T1000 (cell line): ENCODE results near the gene EEA1.

Source experiments
- DNase-seq: peaks from one replicate; lab custom pipeline; 2025; ENCODE audit warnings: mixed read lengths; lab: John Stamatoyannopoulos, UW

EEA1 gene

GRCh38 chr12:92879698-92880322, 49.3 kb downstream of the EEA1 start:
- DNase-seq: no peak

DNA sequence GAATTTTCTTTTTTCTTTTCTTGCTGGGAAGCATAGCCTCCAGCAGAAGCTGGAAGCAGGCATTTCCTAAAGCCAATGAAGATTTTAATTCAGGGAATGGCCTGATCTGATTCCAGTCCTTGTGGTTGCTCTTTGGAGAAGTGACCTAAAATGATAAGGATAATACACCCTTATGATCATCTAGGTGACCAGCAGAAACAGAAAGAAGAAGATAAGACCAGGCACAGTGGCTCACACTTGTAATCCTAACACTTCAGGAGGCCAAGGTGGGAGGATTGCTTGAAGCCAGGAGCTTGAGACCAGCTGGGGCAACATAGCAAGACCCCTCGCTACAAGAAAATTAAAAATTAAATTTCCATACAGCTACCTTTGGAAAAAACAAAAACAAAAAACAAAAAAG, 51.2 kb downstream of the EEA1 start:
- DNase-seq: no peak

GRCh38 chr12:92876496-92876895, 52.6 kb downstream of the EEA1 start:
- no peak for DNase-seq

DNA sequence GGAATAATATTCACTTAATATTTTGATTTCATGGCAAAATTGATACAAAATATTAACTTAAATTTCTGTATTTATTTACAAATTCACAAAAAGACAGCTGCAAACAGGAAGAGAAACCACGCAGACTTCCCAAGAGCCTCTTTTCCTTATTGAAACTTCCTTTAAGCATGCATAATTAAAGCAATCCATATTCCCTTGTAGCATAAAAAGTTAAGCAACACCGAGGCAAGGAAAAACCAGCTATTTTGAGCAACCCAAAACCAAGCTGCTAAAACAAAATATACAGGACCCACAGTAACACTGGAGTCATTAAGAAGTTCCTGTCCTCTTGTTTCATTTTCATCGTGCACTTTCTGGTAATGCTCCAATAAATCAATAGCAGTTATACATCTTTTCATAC, 58.0 kb downstream of the EEA1 start:
- no peak for DNase-seq

DNA sequence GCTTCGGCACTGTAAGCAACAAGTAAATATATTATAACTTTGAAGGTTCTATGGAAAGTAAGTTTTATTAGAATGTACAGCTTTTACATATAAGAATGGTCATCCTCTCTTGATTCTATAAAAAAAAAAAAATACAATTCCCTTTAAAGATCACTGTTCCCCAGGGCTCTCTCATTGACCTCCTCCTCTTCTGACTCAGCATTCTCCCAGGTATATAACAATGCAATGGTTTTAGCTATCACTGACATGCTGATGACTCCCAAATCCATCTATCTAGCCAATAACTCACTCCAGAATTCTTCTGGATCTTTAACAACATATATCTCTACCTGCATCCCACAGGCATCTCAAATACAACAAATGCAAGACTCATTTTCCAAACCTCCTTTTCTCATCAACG, 62.7 kb downstream of the EEA1 start:
- DNase-seq: no peak

GRCh38 chr12:92863251-92863650, 65.8 kb downstream of the EEA1 start:
- DNase-seq: no peak

DNA sequence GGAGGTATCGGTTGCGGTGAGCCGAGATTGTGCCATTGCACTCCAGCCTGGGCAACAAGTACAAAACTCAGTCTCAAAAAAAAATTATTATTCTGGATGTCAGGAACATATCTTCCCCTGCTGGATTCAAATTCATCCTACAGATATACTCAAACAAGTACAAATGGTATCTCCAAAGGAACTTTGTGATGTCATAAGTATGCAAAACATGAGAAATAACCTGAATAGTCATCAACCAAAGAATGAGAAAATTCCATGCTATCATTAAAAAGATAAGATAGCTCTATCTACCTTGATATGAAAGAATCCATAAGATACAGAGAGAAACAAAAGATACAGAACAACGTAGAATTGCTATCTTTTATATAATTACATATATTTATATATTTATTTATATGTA, 67.7 kb downstream of the EEA1 start:
- no peak for DNase-seq

GRCh38 chr12:92860521-92860920, 68.6 kb downstream of the EEA1 start:
- DNase-seq: no peak

DNA sequence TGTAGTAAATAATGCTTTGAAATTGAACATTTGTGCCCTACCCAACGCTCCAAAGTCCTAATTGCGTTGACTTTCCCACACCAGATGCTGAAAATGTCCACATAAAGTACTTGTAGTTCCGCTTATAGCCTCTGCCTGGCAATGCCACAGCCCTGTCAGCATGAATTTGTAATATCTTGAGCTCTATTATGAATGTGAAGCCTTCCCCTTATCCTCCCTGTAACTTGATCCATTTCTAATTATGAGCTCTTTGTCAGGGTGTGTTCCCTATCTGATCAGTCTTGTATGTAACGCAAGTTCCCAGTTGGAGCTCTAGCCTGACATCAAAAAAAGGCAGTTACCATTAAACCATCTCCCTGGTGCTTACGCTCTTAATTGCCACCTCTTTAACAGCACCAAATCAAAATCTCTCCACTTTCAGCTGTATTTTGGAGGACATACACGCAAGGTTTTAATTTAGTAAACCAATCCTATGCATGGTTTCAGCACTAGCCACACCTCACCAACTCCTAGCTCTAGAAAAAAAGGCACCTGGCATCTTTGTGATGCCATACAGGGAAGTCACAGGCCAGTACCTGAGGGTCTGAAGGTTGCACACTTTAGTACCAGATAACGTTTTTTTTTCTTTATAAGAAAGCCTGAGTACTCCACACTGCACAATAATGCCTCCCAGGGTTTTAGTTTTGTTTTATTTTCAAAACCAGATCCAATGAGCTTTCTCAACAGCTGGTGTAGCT, 69.3 kb downstream of the EEA1 start:
- no peak for DNase-seq

GRCh38 chr12:92857818-92858217, 71.3 kb downstream of the EEA1 start:
- no peak for DNase-seq

DNA sequence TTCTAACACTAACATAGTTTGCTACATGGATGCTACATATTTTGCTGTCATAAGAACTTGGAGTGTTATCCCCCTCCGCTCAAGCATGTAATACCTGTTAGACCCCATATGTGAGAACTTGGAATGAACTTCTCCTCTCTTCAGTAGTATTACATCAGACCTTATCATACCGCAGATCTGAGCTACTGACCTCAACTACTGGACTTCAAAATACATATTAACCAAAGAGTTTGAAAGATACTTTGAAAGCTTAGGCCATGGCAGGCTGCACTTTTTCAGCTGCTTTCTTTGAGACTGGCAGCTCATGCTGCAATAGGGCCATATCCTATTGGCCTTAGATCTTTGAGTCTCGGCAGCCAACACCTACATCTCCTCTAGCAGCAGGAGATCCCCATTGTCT, 74.8 kb downstream of the EEA1 start:
- no peak for DNase-seq

DNA sequence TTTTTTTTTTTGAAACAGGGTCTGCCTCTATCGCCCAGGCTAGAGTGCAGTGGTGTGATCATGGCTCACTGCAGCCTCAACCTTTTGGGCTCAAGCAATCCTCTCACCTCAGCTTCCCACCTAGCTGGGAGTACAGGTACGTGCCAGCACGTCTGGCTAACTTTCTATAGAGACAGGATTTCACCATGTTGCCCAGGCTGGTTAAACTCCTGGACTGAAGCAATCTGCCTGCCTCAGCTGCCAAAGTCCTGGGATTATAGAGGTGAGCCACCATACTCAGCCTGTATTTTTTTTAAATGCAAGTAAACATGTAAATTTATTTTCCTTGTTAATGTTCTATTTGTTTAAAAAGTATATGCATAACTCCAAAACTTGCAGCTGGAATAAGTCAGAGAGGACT, 80.4 kb downstream of the EEA1 start:
- no peak for DNase-seq

GRCh38 chr12:92847368-92847767, 81.7 kb downstream of the EEA1 start:
- DNase-seq: no peak

- DNase-seq: no peak
These were observed 83.8 kb downstream of the EEA1 start for GRCh38 chr12:92845329-92845728.

DNA sequence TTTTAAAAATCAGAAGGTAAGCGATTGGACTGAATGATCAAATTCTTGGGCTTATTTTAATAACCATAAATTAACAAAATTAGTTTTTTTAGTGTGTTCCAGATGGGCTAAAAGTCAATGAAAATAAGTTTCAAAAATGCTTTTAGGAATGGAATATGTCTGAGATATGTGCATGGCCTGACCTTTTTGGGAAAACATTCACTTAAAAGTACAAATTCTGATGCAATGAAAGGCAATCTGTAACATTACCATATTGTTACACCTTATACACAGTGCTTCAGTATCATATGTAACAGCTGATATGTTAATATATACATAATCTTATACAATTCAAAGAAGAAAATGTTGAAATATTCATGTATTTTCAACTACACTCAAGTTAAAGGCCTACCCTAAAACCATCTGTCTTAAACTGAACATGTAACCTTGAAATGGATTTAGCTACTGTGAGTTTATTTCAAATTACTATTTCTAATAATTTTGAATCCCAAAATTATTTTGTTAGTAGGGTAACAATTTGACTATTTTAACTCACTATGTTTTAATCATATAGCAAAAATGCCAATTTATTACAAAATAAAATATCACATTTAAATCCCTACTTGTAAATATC, 84.8 kb downstream of the EEA1 start:
- DNase-seq: no peak

DNA sequence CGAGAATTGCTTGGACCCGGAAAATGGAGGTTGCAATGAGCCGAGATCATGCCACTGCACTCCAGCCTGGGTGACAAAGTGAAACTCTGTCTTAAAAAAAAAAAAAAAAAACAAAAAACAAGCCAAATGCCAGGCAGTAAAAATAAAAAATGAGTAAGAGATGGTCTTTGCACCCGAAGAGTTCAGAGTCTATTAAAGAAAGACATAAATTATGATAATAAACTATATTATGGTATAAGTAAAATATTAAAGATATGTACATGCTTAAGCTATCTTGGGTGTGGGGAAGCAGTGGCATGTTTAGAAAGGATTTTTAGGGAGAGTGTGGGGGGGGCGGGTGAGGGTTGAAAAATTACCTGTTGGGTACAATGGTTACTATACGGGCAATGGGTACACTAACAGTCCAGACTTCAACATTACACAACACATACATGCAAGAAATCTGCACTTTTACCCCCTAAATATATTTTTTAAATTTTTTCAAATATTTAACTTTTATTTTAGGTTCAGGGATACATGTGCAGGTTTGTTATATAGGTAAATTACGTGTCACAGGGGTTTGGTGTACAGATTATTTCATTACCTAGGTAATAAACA, 99.3 kb downstream of the EEA1 start:
- no peak for DNase-seq

- DNase-seq: no peak
These were observed 100.5 kb downstream of the EEA1 start for GRCh38 chr12:92828565-92828964.

DNA sequence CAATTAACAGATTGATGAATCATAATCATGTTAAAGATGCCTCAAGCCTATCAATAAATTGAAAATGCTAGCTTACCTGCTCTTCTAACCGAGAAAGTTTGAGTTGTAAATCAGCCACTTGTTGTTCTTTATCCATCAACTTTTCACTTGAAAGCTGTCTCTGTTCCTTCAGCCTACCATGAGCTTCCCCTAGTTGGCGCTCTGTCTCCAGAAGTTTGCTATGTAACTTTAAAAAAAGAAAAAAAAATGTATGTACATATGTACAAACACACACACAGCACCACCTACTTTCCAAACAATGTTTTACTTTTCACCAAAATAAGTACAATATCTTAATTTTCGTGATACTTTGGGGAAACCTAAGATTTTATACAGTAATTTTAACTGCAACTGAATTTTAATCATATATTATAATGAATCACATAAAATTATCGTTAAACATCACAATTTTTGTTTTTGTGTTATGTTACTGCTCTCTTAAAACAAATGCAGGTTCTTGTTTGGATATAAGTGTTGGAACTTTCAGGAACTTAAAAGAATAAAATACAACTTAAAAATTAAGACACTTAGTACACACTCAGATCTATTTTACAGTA, 101.2 kb downstream of the EEA1 start:
- no peak for DNase-seq

DNA sequence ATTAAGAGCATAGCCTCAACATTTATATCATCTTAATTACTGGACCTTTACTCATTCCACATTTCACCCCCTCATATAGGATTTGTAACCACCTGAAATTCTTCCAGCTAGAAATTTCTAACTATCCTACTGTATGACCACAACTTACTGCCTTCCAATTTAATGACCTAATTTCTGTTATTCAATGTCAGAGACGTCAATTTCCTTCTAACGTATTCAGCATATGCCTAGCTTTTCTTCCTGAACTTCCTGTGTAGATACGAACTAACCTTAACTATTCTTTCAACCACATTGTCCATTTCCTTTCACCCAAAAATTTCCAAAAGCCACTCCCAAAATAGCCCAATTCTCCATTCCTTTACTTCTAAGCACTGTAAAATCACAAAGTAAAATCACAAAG, 108.0 kb downstream of the EEA1 start:
- no peak for DNase-seq

DNA sequence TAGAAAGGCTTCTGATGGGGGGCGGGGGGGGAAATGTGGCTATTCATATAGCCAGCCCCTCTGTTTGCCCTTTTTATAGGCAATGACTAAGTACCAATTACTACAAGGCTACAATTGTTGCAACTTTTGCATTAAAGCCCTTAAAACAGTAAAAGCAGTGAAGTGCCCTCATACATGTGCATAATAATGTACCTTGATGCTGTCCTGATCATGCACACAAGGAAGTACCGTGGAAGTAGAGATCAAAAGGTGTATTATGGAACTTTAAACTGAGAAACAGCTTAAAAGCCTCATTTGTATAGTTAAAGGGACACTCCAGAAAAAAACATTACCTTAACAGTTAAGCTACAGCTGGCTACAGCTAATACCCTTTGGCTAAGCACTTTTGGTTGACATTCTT, 114.5 kb downstream of the EEA1 start:
- no peak for DNase-seq

DNA sequence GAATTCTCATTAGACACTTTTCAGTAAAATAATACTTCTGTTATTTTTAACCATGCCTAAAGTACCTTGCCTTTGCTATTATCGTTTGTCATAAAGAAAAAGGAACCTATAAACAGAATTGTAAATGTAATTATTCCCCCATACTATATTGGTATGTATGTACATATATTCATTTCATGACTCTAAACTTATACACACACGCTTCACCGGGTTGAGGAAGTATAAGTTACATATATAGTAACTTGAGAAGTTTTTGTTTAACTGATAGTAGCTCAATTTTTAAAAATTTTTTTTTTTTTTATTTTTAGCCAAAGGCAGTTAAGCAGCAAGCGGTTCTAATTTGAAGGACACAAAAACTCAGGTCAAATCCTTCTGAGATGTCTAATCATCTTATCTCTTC, 118.7 kb downstream of the EEA1 start:
- DNase-seq: no peak

DNA sequence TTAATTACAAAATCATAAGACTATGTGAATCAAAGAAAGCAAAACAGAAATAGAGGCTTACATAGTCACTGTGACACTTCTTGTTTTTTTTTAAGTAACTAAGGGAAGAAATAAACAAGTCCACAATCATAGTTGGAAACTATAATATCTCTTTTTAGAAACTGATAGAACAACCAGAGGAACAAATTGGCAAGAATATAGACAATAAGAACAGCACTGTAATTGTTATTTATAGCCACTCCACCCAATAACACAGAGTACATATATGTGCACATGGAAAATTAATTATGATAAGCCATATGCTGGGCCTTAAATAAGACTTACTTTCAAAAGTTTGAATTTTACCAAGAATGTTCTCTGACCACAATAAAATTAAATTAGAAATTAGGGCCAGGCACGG, 125.2 kb downstream of the EEA1 start:
- DNase-seq: no peak

- DNase-seq: no peak
These were observed 126.2 kb downstream of the EEA1 start for GRCh38 chr12:92802906-92803305.
